A673 (cell line): ENCODE data around the gene DNAJB4.

Source experiments
- CTCF ChIP-seq: fragments of 300-800, 200-600 bp; sonication (generic); conservative IDR thresholded peaks from 2 replicates; pipeline ENCODE4 v1.5.1; 2017; ENCODE audit warnings: low read depth, mild to moderate bottlenecking, antibody characterized with exemption, low read length, moderate library complexity, mixed read lengths
- EZH2 ChIP-seq: fragments of 200-600 bp; sonication (generic); IDR thresholded peaks from 2 replicates; pipeline ENCODE4 v1.6.1; 2017; ENCODE audit warnings: borderline replicate concordance, low read depth, mild to moderate bottlenecking, mixed read lengths, antibody characterized with exemption, low read length; ENCODE audit not compliant: poor library complexity, severe bottlenecking

- no peak for TF ChIP-seq CTCF
- TF ChIP-seq EZH2: no peak
Observed at GRCh38 chr1:78047631-78048030, 42.9 kb downstream of the DNAJB4 start.
